ENCODE measurements around the gene OTOF. TPM values are rescaled to one million over a fixed set of nuclear protein-coding genes. Genes with fewer than 3 reads are reported as not detected.

The OTOF gene
- total and polyA plus RNA-seq, 2 donors (not counting 1 experiment from before 2014, with no cell fraction given), result not detected

- H4K20me1 ChIP-seq (ENCODE audit: control insufficient read depth, extremely low read depth, insufficient read depth, low read length), result no peaks in the 10 kb centered on the region
- H3K27ac ChIP-seq (ENCODE audit: insufficient read depth, low read length), result no peak overlapping the region
- no peaks in the 10 kb centered on the region for H3K36me3 ChIP-seq (ENCODE audit: control insufficient read depth, insufficient read depth, low read length)
- no peaks in the 10 kb centered on the region for H3K9me3 ChIP-seq (ENCODE audit: control insufficient read depth, insufficient read depth, low read depth, low read length)
- no peaks in the 10 kb centered on the region for H3K79me2 ChIP-seq (ENCODE audit: control insufficient read depth, insufficient read depth, low read length)
- H3K4me3 ChIP-seq (replicated peaks in 1 of 4; ENCODE audit: control extremely low read depth in 1 of 4, insufficient read depth in 1 of 4, low read depth in 3 of 4, low read length in 4 of 4), result no peak overlapping the region
- no peak overlapping the region for H3K4me2 ChIP-seq (ENCODE audit: extremely low read depth, insufficient read depth, low read length)
- H3K4me1 ChIP-seq (ENCODE audit: control insufficient read depth, extremely low read depth, insufficient read depth, low read length), result no peaks in the 10 kb centered on the region
- no peak for TF ChIP-seq EZH2 (IDR thresholded peaks at IDR 0.05; ENCODE audit: low read length, missing control alignments)
- TF ChIP-seq CTCF (conservative IDR thresholded peaks at IDR 0.05 in 1 of 2, IDR thresholded peaks at IDR 0.05 in 1 of 2; ENCODE audit: low read depth in 1 of 2, low read length in 2 of 2), result no peak
- H2AFZ ChIP-seq (ENCODE audit: low read length), result no peak overlapping the region
- no peak for DNase-seq (ENCODE audit: low read depth in 2 of 2)
- peaks cover 8% of the 10 kb centered on the region for H3K27me3 ChIP-seq (ENCODE audit: control insufficient read depth, insufficient read depth, low read length)
- no peak overlapping the region for H3K9ac ChIP-seq (ENCODE audit: insufficient read depth, low read length)
Observed at GRCh38 chr2:26489213-26489850, 11.4 kb upstream of the OTOF start.

- peaks cover 10% of the 10 kb centered on the region for H3K27me3 ChIP-seq (ENCODE audit: control insufficient read depth, insufficient read depth, low read length)
- no peaks in the 10 kb centered on the region for H3K79me2 ChIP-seq (ENCODE audit: control insufficient read depth, insufficient read depth, low read length)
- H3K36me3 ChIP-seq (ENCODE audit: control insufficient read depth, insufficient read depth, low read length), result no peaks in the 10 kb centered on the region
- H3K4me2 ChIP-seq (ENCODE audit: extremely low read depth, insufficient read depth, low read length), result no peak overlapping the region
- no peak overlapping the region for H3K4me3 ChIP-seq (replicated peaks in 1 of 4; ENCODE audit: control extremely low read depth in 1 of 4, insufficient read depth in 1 of 4, low read depth in 3 of 4, low read length in 4 of 4)
- H4K20me1 ChIP-seq (ENCODE audit: control insufficient read depth, extremely low read depth, insufficient read depth, low read length), result no peaks in the 10 kb centered on the region
- no peak overlapping the region for H3K9ac ChIP-seq (ENCODE audit: insufficient read depth, low read length)
- H3K4me1 ChIP-seq (ENCODE audit: control insufficient read depth, extremely low read depth, insufficient read depth, low read length), result no peaks in the 10 kb centered on the region
- no peak overlapping the region for H3K27ac ChIP-seq (ENCODE audit: insufficient read depth, low read length)
- no peak for TF ChIP-seq CTCF (conservative IDR thresholded peaks at IDR 0.05 in 1 of 2, IDR thresholded peaks at IDR 0.05 in 1 of 2; ENCODE audit: low read depth in 1 of 2, low read length in 2 of 2)
- no peak for TF ChIP-seq EZH2 (IDR thresholded peaks at IDR 0.05; ENCODE audit: low read length, missing control alignments)
- H3K9me3 ChIP-seq (ENCODE audit: control insufficient read depth, insufficient read depth, low read depth, low read length), result no peaks in the 10 kb centered on the region
- DNase-seq (ENCODE audit: low read depth in 2 of 2), result no peak
- H2AFZ ChIP-seq (ENCODE audit: low read length), result no peak overlapping the region
Observed at GRCh38 chr2:26488463-26489212, 10.7 kb upstream of the OTOF start.

- Histone ChIP-seq H3K27ac (ENCODE audit: insufficient read depth, low read length) (no peak overlapping the region), H3K4me2 (ENCODE audit: extremely low read depth, insufficient read depth, low read length) (no peak overlapping the region), H3K4me1 (ENCODE audit: control insufficient read depth, extremely low read depth, insufficient read depth, low read length) (no peaks in the 10 kb centered on the region), H3K36me3 (ENCODE audit: control insufficient read depth, insufficient read depth, low read length) (no peaks in the 10 kb centered on the region), H3K79me2 (ENCODE audit: control insufficient read depth, insufficient read depth, low read length) (no peaks in the 10 kb centered on the region), H3K4me3 (replicated peaks in 1 of 4; ENCODE audit: control extremely low read depth in 1 of 4, insufficient read depth in 1 of 4, low read depth in 3 of 4, low read length in 4 of 4) (no peak overlapping the region), H3K27me3 (ENCODE audit: control insufficient read depth, insufficient read depth, low read length) (peaks cover 10% of the 10 kb centered on the region), H3K9ac (ENCODE audit: insufficient read depth, low read length) (no peak overlapping the region), H2AFZ (ENCODE audit: low read length) (no peak overlapping the region), H4K20me1 (ENCODE audit: control insufficient read depth, extremely low read depth, insufficient read depth, low read length) (no peaks in the 10 kb centered on the region), H3K9me3 (ENCODE audit: control insufficient read depth, insufficient read depth, low read depth, low read length) (no peaks in the 10 kb centered on the region)
- no peak for TF ChIP-seq EZH2 (IDR thresholded peaks at IDR 0.05; ENCODE audit: low read length, missing control alignments)
- no peak for TF ChIP-seq CTCF (conservative IDR thresholded peaks at IDR 0.05 in 1 of 2, IDR thresholded peaks at IDR 0.05 in 1 of 2; ENCODE audit: low read depth in 1 of 2, low read length in 2 of 2)
- DNase-seq (ENCODE audit: low read depth in 2 of 2), result no peak
Observed at GRCh38 chr2:26487192-26487591, 9.3 kb upstream of the OTOF start.
